HepG2 (cell line): Measurements from ENCODE around the gene SORBS2.

Experiments used
- BORCS8-MEF2B ChIP-seq: sonication (generic); formaldehyde crosslinking; IDR thresholded peaks from 2 replicates; pipeline ENCODE4 v1.8.0; 2022; ENCODE audit warnings: mild to moderate bottlenecking, missing genetic modification reagents
- CTCF ChIP-seq: sonication (generic); formaldehyde crosslinking; IDR thresholded peaks from 2 replicates; pipeline ENCODE4 v1.5.0; 2020; ENCODE audit warnings: mild to moderate bottlenecking, missing genetic modification reagents, moderate library complexity
- HDAC6 ChIP-seq: fragments of 200-600 bp; sonication (generic); IDR thresholded peaks from 2 replicates; pipeline ENCODE4 v1.7.0; 2017; ENCODE audit warnings: mild to moderate bottlenecking, antibody characterized with exemption, low read length, low read depth
- POGK ChIP-seq: sonication (generic); formaldehyde crosslinking; conservative IDR thresholded peaks from 2 replicates; pipeline ENCODE4 v1.8.0; 2022; ENCODE audit warnings: mild to moderate bottlenecking, moderate library complexity, missing genetic modification reagents
- RAD21 ChIP-seq: fragments of 450-650 bp; formaldehyde crosslinking; IDR thresholded peaks from 2 replicates; pipeline ENCODE4 v1.5.0; 2020; ENCODE audit warnings: mild to moderate bottlenecking
- SALL2 ChIP-seq: sonication (generic); formaldehyde crosslinking; IDR thresholded peaks from 2 replicates; pipeline ENCODE4 v1.8.1; 2023; ENCODE audit warnings: mild to moderate bottlenecking, missing genetic modification reagents, inconsistent platforms
- SRF ChIP-seq: IDR thresholded peaks from 2 replicates; pipeline ENCODE4 v1.6.1; 2011; ENCODE audit warnings: mild to moderate bottlenecking, low read depth, low read length, moderate library complexity
- YY1 ChIP-seq: IDR thresholded peaks from 2 replicates; pipeline ENCODE4 v1.6.1; 2011; ENCODE audit warnings: low read length, low read depth, moderate library complexity, mild to moderate bottlenecking; ENCODE audit not compliant: insufficient read depth, insufficient replicate concordance
- ZFP91 ChIP-seq: sonication (generic); formaldehyde crosslinking; IDR thresholded peaks from 2 replicates; pipeline ENCODE4 v1.9.0; 2022; ENCODE audit warnings: missing genetic modification reagents, mild to moderate bottlenecking, borderline replicate concordance
- ZNF282 ChIP-seq: fragments of 450-650 bp; IDR thresholded peaks from 2 replicates; pipeline ENCODE4 v1.6.1; 2018; ENCODE audit not compliant: partially characterized antibody
- ZNF318 ChIP-seq: sonication (generic); formaldehyde crosslinking; IDR thresholded peaks from 2 replicates; pipeline ENCODE4 v1.4.0; 2020; ENCODE audit warnings: mild to moderate bottlenecking, missing genetic modification reagents

- TF ChIP-seq CTCF (CRISPR knock-in tag) (no peak), YY1 (no peak), SRF (no peak), ZFP91 (CRISPR knock-in tag) (no peak), BORCS8-MEF2B (CRISPR knock-in tag) (no peak), POGK (CRISPR knock-in tag) (no peak), HDAC6 (no peak), RAD21 (no peak), ZNF318 (no peak), ZNF282 (no peak), SALL2 (no peak)
These were observed 77.8 kb downstream of the SORBS2 start for GRCh38 chr4:185734214-185734613.
